Hematopoietic multipotent progenitor cell treated with erythropoietin and hydrocortisone succinate and interleukin-3 and kit ligand, for 15 days (in vitro differentiated cells): Measurements from ENCODE around the gene ZNF546.
"Not testable (repeated sequence)": the region's sequence is repeated elsewhere in the genome, so short reads cannot be mapped to it uniquely, and the experiment has no call there.

Source experiments
- DNase-seq: peaks from one replicate; pipeline ENCODE4 v3.0.0-alpha.2; 2015; ENCODE audit warnings: low spot score

The ZNF546 gene

GRCh38 chr19:39996811-39997637, at the start of gene ZNF546:
ZNF546 (plus strand) TSS chr19:39997060; CDS start chr19:39998327, 1,267 bp downstream.
- DNase-seq, result peak; percentile 85

- no peak for DNase-seq
These were observed 47.7 kb upstream of the ZNF546 start for GRCh38 chr19:39949026-39949747.

DNA sequence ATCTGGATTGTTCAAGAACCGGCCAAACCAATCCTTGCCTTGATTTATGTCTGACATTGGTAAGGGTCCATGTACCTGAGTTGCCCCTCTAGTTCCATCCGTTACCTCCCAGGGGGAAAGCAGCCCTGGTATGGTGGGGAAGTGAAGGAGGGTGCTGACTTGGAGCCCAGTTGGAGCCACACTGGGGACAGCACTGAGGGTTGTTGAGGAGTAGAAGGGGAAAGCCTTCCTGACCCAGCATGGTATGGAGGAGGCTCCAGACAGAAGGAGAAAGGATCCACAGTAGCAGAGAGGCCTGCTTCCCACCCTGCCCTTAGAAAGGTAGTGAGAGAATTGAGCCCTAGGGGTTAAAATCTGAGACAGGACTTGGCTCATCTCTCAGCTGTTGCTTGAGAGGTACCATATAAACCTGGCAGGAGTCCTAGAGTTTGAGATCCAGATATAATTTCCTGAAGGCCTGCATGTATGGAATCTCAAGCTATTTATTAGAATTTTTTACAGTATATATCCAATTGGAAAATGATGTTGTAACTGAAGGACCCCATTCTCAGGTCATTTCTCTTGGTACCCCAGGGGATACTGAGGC, 45.7 kb upstream of the ZNF546 start:
- DNase-seq, result no peak

- no peak for DNase-seq
These were observed 45.2 kb upstream of the ZNF546 start for GRCh38 chr19:39951686-39952085.

DNA sequence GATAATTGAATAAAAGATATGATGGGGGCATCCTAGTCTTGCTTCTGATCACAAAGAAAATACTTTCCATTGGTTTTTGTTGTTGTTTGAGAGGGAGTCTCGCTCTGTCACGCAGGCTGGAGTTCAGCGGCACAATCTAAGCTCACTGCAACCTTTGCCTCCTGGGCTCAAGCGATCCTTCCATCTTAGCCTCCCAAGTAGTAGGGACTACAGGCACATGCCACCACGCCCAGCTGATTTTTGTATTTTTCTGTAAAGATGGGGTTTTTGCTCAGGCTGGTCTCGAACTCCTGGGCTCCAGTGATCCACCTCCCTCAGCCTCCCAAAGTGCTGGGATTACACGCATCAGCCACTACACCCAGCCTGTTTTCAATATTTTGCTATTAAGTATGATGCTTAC, 42.9 kb upstream of the ZNF546 start:
- no peak for DNase-seq

DNA sequence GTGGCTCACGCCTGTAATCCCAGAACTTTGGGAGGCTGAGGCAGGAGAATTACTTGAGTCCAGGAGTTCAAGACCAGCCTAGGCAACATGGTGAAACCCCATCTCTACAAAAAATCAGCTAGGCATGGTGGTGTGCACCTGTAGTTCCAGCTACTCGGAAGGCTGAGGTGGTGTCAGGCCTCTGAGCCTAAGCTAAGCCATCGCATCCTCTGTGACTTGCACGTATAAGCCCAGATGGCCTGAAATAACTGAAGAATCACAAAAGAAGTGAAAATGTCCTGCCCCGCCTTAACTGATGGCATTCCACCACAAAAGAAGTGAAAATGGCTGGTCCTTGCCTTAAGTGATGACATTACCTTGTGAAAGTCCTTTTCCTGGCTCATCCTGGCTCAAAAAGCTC, 39.0 kb upstream of the ZNF546 start:
- not testable (repeated sequence) for DNase-seq

DNA sequence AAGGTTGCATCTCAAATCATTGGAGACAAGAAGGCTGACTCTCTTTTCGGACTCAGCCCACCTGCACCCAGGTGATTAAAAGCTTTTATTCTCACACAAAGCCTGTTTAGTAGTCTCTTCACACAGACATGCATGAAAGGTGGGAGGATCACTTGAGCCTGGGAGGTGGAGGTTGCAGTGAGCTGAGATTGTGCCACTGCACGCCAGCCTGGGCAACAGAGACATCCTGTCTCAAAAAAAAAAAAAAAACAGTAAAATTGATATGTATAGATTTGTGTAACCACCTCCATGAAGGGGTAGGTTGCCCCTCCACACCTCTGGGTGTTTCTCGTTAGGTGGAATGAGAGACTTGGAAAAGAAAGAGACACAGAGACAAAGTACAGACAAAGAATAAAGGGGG, 37.9 kb upstream of the ZNF546 start:
- DNase-seq, result not testable (repeated sequence)

GRCh38 chr19:39959407-39959806, 37.5 kb upstream of the ZNF546 start:
- DNase-seq, result not testable (repeated sequence)

GRCh38 chr19:39963898-39964297, 33.0 kb upstream of the ZNF546 start:
- DNase-seq, result no peak

DNA sequence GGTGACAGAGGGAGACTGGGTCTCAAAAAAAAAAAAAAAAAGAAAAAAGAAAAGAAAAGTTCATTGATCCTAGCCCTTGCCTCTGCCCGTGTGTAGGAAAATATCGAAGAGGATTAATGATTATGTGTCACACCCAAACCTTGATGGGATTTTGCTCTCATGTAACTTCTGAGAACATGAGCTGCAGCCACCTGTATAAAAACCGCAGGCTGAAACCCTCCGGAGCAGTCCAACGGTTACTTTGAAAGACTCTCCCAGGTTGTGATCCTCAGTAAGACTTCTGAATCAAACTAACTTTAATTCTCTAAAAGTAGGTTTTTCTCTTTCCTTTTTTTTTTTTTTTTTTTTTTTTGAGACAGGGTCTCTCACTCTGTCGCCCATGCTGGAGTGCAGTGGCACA, 30.2 kb upstream of the ZNF546 start:
- DNase-seq, result no peak

- no peak for DNase-seq
These were observed 29.3 kb upstream of the ZNF546 start for GRCh38 chr19:39967561-39967960.

GRCh38 chr19:39968789-39969188, 28.1 kb upstream of the ZNF546 start:
- DNase-seq, result no peak

- no peak for DNase-seq
These were observed 27.6 kb upstream of the ZNF546 start for GRCh38 chr19:39969266-39969665.

DNA sequence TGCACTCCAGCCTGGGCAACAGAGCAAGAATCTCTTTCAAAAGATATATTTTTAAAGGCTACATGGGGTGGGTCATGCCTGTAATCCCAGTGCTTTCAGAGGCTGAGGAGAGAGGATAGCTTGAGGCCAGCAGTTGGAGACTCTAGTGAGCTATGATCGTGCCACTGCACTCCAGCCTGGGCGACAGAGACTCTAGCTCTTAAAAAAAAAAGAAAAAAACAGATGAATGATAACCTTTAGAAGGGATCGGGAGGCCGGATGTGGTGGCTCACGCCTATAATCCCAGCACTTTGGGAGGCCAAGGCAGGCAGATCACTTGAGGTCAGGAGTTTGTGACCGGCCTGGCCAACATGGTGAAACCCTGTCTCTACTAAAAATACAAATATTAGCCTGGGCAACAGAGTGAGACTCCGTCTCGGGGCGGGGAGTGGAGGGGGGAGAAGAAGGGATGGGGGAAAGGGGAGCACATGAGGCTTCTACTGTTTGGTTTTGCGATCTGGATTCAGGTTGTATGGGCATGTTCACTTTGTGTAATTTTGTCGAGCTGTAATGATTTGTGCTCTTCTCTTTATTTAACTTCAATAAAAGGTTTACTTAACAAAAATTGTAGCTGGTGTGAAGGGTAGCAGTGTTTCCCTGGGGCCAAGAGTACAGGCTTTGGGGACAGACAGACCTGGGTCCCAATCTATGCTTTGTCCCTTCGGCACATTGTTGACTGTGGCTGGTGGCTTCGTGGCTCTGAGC, 27.0 kb upstream of the ZNF546 start:
- no peak for DNase-seq

DNA sequence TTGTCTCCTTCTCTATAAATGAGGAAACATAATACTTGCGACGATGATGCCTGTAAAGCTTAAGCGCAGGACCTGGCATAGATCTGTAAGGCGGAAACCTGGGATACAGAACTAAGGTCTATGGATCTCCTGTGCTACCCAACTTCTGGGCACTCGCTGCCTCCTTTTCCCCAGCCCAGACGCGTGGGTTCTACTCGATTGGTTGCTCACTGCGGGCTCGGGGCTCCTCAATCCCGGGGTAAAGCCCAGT, 26.5 kb upstream of the ZNF546 start:
- DNase-seq, result no peak

- DNase-seq, result peak; percentile 98
These were observed 26.0 kb upstream of the ZNF546 start, which contains the start of gene PSMC4 for GRCh38 chr19:39970675-39971379. PSMC4 (plus strand) TSS chr19:39971165; CDS start chr19:39971203, 38 bp downstream.

DNA sequence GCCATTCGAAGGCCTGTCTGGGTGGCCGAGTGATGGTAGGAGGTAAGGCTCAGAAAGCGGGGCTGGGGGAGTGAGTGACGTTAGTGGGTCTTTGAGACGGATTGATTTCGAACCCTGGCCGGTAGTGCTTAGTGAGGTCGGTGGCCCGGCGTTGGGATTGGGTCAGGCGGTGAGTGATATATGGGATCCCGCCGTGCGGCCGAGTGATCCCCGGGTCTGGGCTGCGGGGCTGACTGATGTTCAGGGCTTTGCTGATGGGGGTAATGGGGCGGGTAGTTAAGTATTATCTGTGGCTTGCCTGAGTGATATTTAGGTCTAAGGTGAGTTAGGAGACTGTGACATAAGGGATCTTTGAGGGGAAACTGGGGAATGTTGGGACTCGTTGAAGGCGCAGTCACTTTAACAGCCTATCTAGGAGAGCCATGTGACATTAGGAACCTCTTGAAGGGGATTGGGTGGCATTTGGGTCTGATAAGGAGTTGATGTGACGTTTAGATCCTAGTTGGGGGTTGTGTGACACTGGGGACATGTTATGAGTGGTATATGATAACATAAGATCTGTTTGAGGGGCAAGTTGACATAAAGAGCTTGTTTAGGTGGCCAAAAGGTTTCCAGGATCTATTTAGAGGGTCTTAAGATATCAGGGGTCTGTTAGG, 25.4 kb upstream of the ZNF546 start:
- DNase-seq, result peak; percentile 12

GRCh38 chr19:39974377-39975155, 22.3 kb upstream of the ZNF546 start:
- DNase-seq, result no peak

- DNase-seq, result no peak
These were observed 14.0 kb upstream of the ZNF546 start for GRCh38 chr19:39982883-39983282.

DNA sequence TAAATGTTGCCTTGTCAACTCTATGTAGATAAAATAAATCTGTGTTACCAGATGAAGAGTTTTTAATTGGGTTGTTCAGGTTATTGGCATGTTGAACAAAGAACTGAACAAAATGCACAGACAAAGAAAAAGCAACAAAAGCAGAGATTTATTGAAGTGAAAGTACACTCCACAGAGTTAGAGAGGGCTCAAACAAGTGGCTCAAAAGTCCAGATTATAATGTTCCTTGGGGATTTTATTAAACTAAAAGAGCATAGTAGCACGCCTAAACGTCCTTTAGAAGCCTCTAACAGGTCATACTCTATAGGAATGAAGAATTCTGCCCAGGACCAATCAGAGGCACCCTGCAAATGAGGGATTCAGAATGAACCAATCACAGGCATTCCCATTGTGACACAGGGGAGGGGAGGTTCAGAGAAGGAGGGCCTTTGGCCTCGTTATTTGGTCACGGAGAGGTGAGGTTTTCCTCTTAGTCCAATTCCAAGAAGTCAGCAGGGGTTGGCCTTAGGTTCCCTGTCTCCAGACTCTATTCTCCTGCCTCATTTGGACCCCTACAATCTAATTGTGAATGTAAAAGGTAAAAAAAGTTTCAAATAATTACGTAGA, 13.1 kb upstream of the ZNF546 start:
- no peak for DNase-seq
